Measurements from ENCODE around the gene AMER3.

GRCh38 chr2:130755256-130756052 lies at the start of gene AMER3:
- TF ChIP-seq EZH2 (IDR thresholded peaks at IDR 0.05; ENCODE audit: borderline replicate concordance) = no peak
- TF ChIP-seq, protein P1, sequence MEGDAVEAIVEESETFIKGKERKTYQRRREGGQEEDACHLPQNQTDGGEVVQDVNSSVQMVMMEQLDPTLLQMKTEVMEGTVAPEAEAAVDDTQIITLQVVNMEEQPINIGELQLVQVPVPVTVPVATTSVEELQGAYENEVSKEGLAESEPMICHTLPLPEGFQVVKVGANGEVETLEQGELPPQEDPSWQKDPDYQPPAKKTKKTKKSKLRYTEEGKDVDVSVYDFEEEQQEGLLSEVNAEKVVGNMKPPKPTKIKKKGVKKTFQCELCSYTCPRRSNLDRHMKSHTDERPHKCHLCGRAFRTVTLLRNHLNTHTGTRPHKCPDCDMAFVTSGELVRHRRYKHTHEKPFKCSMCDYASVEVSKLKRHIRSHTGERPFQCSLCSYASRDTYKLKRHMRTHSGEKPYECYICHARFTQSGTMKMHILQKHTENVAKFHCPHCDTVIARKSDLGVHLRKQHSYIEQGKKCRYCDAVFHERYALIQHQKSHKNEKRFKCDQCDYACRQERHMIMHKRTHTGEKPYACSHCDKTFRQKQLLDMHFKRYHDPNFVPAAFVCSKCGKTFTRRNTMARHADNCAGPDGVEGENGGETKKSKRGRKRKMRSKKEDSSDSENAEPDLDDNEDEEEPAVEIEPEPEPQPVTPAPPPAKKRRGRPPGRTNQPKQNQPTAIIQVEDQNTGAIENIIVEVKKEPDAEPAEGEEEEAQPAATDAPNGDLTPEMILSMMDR (IDR thresholded peaks at IDR 0.05; ENCODE audit: poor library complexity) = no peak
- no peak for TF ChIP-seq EZH2phosphoT487 (IDR thresholded peaks at IDR 0.05; ENCODE audit: low read depth, severe bottlenecking, unreplicated experiment)

Data from hepatocyte (in vitro differentiated cells).